ENCODE data around the gene RWDD1.
A peak's percentile ranks its signal among the peaks of the same experiment; 100 is the strongest.
"Not testable (repeated sequence)": the region's sequence is repeated elsewhere in the genome, so short reads cannot be mapped to it uniquely, and the experiment has no call there.

Gene RWDD1

GRCh38 chr6:116560130-116560529 lies 11.2 kb upstream of the RWDD1 start:
- DNase-seq (ENCODE audit: low read depth in 2 of 2), result no peak

DNA sequence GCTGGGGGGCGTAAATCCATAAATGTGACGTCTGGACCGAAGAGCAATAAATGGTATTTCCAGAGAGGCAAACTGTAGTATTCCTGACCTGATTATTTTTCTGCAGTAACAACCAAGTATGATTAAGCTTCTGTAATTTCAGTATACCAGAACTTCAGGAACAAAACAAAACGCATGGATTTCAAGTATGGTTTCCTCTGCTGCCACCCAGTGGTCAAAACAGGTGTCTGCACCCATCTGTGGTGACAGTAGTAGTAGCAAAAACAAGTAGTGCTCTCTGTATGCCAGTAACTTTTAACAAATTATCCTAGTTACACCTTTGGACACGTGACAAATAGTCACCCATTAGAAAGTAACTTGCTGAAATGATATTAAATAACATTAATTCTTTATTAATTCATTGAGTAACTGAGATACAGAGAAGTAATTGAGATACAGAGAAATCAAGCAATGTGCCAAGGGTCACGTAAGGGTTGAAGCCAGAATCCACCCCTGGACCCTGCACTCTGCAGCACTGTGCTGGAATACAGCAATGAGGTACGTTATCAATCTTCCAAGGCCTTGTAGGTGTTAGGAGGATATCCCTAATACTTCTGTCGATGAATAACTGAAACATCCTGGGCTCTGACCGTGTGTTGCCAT lies 9.8 kb upstream of the RWDD1 start:
- peak; percentile 24 to 67 for DNase-seq (ENCODE audit: low read depth in 2 of 2)

DNA sequence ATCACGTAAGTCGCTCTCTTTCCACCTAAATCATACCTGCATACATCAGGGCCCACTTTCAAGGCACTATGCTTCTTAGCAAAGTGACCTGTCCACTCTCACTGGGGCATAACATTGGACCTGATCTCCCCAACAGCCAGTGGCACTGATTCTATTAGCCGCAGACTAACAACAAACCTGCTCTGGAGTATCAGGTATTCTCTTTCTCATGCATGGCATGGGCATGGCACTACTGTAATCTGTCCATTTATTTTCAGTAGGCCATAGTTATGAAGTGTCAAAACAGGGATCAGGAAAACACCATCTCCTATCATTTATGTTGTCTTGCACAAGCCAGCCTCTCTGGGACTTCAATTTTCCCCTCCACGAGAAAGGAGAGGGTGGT lies 9.3 kb upstream of the RWDD1 start:
- DNase-seq (ENCODE audit: low read depth in 2 of 2), result no peak

GRCh38 chr6:116562614-116563013 lies 8.7 kb upstream of the RWDD1 start:
- DNase-seq (ENCODE audit: low read depth in 2 of 2), result no peak

- DNase-seq (ENCODE audit: low read depth in 2 of 2), result no peak
Measured at GRCh38 chr6:116563830-116564229, 7.5 kb upstream of the RWDD1 start.

DNA sequence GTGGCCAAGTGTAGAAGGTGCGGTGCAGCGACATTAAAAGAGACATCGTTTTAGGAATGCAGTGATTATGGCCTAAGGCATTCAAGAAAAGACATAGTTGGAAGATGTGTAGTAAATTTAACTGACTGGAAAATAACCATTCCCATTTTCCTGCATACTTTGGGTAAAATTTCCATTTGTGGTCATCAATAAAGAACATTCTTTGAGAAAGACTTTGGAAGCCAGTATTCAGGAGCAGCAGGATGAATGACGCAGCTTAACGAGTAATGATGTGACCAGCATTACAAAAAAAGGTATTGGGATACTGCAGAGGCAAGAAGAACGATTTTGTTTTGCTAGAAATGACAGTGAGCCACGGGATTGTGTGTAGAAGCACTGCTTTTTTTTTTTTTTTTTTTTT lies 7.0 kb upstream of the RWDD1 start:
- DNase-seq (ENCODE audit: low read depth in 2 of 2), result no peak

GRCh38 chr6:116564921-116565872 lies 6.1 kb upstream of the RWDD1 start:
- DNase-seq (ENCODE audit: low read depth in 2 of 2), result no peak

GRCh38 chr6:116568111-116568510 lies 3.2 kb upstream of the RWDD1 start:
- no peak for DNase-seq (ENCODE audit: low read depth in 2 of 2)

DNA sequence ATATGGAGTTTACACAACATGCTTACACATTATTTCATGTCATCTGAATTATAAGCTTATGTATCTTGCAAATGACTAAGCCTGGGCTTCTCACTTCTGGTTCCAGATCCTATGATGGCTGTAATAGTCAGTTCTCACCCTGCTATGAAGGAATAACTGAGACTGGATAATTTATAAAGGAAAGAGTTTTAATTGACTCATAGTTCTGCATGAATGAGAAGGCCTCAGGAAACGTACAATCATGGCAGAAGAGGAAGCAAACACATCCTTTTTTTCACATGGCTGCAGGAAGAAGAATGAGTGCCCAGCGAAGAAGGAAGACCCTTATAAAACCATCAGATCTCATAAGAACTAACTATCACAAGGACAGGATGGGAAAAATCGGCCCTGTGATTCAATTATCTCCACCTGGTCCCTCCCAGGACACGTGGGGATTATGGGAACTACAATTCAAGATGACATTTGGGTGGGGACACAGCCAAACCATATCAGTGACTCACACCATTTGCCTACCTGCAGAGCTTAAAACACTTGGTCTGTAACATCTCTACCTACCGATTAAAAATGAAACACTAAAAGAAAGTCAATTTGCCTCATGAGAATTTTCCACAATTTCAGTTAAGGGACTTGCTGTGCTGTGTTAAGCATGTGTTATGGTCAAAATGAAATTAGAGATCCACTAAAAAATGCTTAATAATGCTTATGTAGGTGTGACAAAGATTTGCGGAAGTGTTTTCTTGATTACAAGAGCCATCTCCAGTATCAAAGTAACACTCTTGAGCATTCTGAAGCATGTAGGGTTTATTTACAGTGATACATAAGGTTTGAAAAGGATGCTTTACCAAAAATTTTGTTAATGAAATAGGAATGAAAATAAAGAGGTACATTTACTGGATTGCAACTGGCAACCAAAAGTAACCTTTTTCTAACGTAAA lies 2.2 kb upstream of the RWDD1 start:
- no peak for DNase-seq (ENCODE audit: low read depth in 2 of 2)

- no peak for DNase-seq (ENCODE audit: low read depth in 2 of 2)
Measured at GRCh38 chr6:116571683-116572000, 338 bp downstream of the RWDD1 start.

- no peak for DNase-seq (ENCODE audit: low read depth in 2 of 2)
Measured at GRCh38 chr6:116572162-116572561, 858 bp downstream of the RWDD1 start.

DNA sequence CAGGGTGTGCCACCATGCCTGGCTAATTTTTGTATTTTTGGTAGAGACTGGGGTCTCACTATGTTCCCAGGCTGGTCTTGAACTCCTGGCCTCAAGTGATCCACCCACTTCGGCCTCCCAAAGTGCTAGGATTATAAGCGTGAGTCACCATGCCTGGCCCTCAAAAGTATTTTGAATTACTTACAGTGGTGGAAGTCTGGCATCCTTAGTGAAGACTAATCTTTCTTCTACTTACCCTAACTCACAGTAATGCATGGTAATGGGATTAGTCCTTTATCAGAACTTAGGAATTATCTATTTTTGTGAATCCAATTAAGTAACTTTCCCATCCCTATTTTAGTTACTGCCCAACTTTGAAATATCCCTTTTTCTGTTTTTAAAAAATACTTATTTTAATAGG lies 3.9 kb downstream of the RWDD1 start:
- DNase-seq (ENCODE audit: low read depth in 2 of 2), result no peak

DNA sequence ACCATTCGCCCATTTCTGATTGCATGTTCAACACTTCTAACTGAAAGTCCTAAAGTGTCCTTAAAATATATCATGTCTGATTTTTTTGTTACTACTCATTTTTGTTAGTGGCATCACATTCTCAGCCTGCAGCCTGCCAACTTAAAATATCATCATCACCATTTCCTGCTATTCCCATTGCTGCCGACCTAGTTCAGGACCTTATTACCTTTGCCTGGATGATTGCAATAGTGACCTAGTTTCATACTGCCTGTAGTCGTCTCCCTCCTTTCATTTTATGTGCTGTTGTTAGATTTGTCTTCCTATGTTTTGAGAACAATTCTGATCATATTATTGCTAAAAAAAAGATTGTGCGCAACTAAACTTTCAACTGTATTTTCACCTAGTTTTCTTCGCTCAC lies 6.2 kb downstream of the RWDD1 start:
- no peak for DNase-seq (ENCODE audit: low read depth in 2 of 2)

GRCh38 chr6:116578335-116578734 lies 7.0 kb downstream of the RWDD1 start:
- DNase-seq (ENCODE audit: low read depth in 2 of 2), result no peak

DNA sequence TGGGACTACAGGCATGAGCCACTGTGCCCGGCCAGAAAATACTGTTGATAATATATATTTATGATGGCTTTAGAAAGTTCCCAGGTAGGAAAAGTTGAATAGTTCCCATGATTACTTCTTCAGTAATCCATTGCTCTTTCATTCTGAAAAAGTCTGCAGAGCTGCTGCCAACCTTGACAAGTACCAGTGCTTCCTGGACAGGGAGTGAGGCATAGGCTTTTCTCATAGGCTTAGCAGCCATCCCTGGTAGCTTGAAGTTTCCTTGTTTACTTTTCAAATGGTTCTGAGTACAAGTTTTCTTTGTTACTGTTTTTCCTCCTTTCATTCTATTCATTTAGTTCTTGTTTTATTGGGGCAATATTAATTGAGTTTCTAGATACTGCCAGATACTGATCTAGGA lies 7.8 kb downstream of the RWDD1 start:
- no peak for DNase-seq (ENCODE audit: low read depth in 2 of 2)

DNA sequence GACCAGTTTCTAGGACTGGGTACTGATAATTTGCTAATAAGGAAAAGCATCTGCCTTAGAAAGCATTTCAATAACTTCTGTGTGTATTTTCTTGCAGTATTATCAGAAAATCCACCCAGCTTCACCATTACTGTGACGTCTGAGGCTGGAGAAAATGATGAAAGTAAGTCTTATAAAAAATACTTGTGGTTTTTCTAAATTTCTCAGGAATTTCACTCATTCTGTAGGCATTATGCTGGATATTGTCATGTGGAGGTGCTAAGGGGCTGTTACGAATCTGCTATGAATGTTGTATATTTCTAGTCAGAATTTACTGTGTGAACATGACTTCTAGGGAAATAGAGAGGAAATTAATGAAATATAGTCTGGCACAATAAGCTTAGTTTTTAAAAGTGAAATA lies 8.9 kb downstream of the RWDD1 start:
- no peak for DNase-seq (ENCODE audit: low read depth in 2 of 2)

- DNase-seq (ENCODE audit: low read depth in 2 of 2), result no peak
Measured at GRCh38 chr6:116586276-116586675, 15.0 kb downstream of the RWDD1 start.

GRCh38 chr6:116586738-116587137 lies 15.4 kb downstream of the RWDD1 start:
- DNase-seq (ENCODE audit: low read depth in 2 of 2), result no peak

GRCh38 chr6:116595247-116595646 lies 23.9 kb downstream of the RWDD1 start:
- no peak for DNase-seq (ENCODE audit: low read depth in 2 of 2)

- DNase-seq (ENCODE audit: low read depth in 2 of 2), result no peak
Measured at GRCh38 chr6:116596815-116597214, 25.5 kb downstream of the RWDD1 start.

DNA sequence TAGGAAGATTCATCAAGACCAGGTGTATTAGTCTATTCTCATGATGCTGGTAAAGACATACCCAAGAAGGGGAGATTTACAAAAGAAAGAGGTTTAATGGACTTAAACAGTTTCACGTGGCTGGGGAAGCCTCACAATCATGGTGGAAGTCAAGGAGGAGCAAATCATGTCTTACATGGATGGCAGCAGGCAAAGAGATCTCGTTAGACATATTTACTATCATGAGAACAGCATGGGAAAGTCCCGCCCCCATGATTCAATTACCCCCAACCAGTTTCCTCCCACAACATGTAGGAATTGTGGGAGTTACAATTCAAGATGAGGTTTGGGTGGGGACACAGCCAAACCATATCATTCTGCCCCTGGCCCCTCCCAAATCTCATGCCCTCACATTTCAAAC lies 32.6 kb downstream of the RWDD1 start:
- DNase-seq (ENCODE audit: low read depth in 2 of 2), result not testable (repeated sequence)

GRCh38 chr6:116604868-116605267 lies 33.6 kb downstream of the RWDD1 start:
- not testable (repeated sequence) for DNase-seq (ENCODE audit: low read depth in 2 of 2)
